Fibroblast of skin of back (primary cell): ENCODE measurements around the gene CD63. TPM values are rescaled to one million over a fixed set of nuclear protein-coding genes. Genes with fewer than 3 reads are reported as not detected.
"Not testable (repeated sequence)": the region's sequence is repeated elsewhere in the genome, so short reads cannot be mapped to it uniquely, and the experiment has no call there.

Experiments used
- DNase-seq: peaks from one replicate; pipeline ENCODE4 v3.0.0-alpha.2; 2013
- polyA plus RNA-seq, 2 experiments: library from polyadenylated mRNA; unstranded; fragments of 120-200 nt; gene quantifications; one replicate each; pipeline ENCODE4 v1.2.1, GENCODE V29; 2013; ENCODE audit not compliant: insufficient read length in 2 of 2

CD63 gene
- 1,270 TPM for polyA plus RNA-seq (2013, experiment 1 of 2; ENCODE audit: insufficient read length)
- 1,083 TPM for polyA plus RNA-seq (2013, experiment 2 of 2; ENCODE audit: insufficient read length)

- peak; percentile 96 for DNase-seq
These were observed at the start of gene CD63 for GRCh38 chr12:55728939-55729818. TSS of gene CD63 (minus strand) at chr12:55729009. CDS start at chr12:55728341, 668 bp downstream.

GRCh38 chr12:55777856-55778255 is 49.0 kb upstream of the CD63 start:
- no peak for DNase-seq

- DNase-seq = no peak
These were observed 42.9 kb upstream of the CD63 start for GRCh38 chr12:55771736-55772135.

- no peak for DNase-seq
These were observed 38.3 kb upstream of the CD63 start for GRCh38 chr12:55767156-55767555.

- no peak for DNase-seq
These were observed 37.0 kb upstream of the CD63 start for GRCh38 chr12:55765736-55766290.

- DNase-seq = no peak
These were observed 33.8 kb upstream of the CD63 start for GRCh38 chr12:55762646-55763045.

- no peak for DNase-seq
These were observed 31.9 kb upstream of the CD63 start for GRCh38 chr12:55760663-55761062.

- DNase-seq = not testable (repeated sequence)
These were observed 29.8 kb upstream of the CD63 start for GRCh38 chr12:55758575-55758974.

GRCh38 chr12:55757701-55758100 is 28.9 kb upstream of the CD63 start:
- no peak for DNase-seq

GRCh38 chr12:55755246-55755645 is 26.4 kb upstream of the CD63 start:
- DNase-seq = no peak

GRCh38 chr12:55748230-55748993 is 19.6 kb upstream of the CD63 start:
- DNase-seq = no peak

- DNase-seq = no peak
These were observed 18.1 kb upstream of the CD63 start for GRCh38 chr12:55746913-55747231.

GRCh38 chr12:55746174-55746912 is 17.5 kb upstream of the CD63 start:
- no peak for DNase-seq

GRCh38 chr12:55745361-55746173 is 16.8 kb upstream of the CD63 start:
- DNase-seq = peak; percentile 58

- DNase-seq = no peak
These were observed 15.7 kb upstream of the CD63 start for GRCh38 chr12:55744340-55745030.

GRCh38 chr12:55743406-55744339 is 14.9 kb upstream of the CD63 start:
- peak; percentile 74 for DNase-seq

- peak; percentile 86 for DNase-seq
These were observed 14.1 kb upstream of the CD63 start, which contains the start of gene GDF11 for GRCh38 chr12:55742719-55743405. TSS of gene GDF11 (plus strand) at chr12:55743122. CDS start at chr12:55743317, 195 bp downstream.

GRCh38 chr12:55741931-55742680 is 13.3 kb upstream of the CD63 start:
- no peak for DNase-seq
